Lower leg skin (tissue), 3 donors: ENCODE measurements around the gene ANKRD62.

ENCODE experiments used
- CTCF ChIP-seq, 3 donors: fragments of 450-650 bp; IDR thresholded peaks; one replicate each; pipeline ENCODE4 v1.5.1; 2016; ENCODE audit warnings: antibody characterized with exemption in 3 of 3, mild to moderate bottlenecking in 3 of 3, moderate library complexity in 2 of 3
- POLR2A ChIP-seq, 2 donors: fragments of 450-650 bp; IDR thresholded peaks; one replicate each; pipeline ENCODE4 v1.6.1; 2016 to 2017; ENCODE audit warnings: antibody characterized with exemption in 2 of 2, mild to moderate bottlenecking in 1 of 2, moderate library complexity in 1 of 2

DNA sequence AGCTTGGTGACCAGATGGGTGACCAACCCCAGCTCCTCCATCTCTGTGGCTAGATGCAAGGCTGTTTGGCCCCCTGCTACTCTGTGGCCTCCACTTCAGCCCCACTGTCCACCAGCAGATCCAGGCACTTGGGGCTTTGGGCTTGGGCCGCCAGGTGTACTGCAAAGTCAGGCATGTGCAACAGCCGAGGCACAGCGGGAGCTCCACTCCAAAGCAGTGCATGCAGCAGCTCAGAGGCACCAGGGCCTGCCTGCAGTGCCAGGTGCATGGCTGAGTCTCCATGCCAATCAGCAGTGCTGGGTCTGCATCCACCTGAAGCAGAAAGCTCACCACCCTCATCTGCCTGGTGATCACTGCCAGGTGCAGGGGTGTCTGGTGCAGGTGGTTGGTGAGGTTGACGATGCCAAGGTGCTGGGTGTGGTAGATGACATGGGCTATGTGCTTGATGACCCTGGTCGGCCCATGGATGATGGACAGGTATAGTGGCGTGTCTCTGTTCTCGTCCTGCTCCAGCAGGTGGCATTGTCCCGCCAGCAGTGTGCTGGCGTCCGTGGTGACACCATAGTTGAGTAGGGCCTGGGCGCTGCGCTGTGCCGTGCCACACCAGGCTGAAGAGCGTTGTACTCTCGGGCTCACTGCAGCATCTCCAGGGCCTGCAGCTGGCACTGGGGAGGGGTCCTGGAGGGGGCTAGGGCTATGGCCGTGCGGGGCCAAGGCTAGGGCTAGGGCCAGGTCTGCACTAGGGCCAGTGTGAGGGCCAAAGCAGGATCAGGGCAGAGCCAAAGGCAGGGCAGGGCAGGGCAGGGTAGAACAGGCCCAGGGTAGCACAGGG lies 1.0 kb upstream of the ANKRD62 start:
- TF ChIP-seq CTCF (IDR thresholded peaks at IDR 0.05) = no peak
- TF ChIP-seq POLR2A (IDR thresholded peaks at IDR 0.05) = no peak
